OCI-LY1 (cell line): Measurements from ENCODE around the gene PPP2R5C.

Experiments
- H2AFZ ChIP-seq: fragments of 200-600 bp; sonication (generic), shearing (Covaris generic); 2 replicates; pipeline ENCODE4 v1.6.0; 2014; ENCODE audit warnings: antibody characterized with exemption, mild to moderate bottlenecking, low read length
- H3F3A ChIP-seq: fragments of 200-600 bp; sonication (generic), shearing (Covaris generic); 2 replicates; pipeline ENCODE4 v1.6.0; 2014; ENCODE audit warnings: mild to moderate bottlenecking, antibody characterized with exemption, low read length, moderate library complexity; ENCODE audit not compliant: insufficient read depth
- H3K27ac ChIP-seq: fragments of 200-600 bp; sonication (generic); 2 replicates; pipeline ENCODE4 v1.5.1; 2014; ENCODE audit warnings: low read length, mixed run types, mild to moderate bottlenecking, low read depth; ENCODE audit not compliant: poor library complexity, severe bottlenecking
- H3K27me3 ChIP-seq: fragments of 200-600 bp; sonication (generic); 2 replicates; pipeline ENCODE4 v1.6.0; 2014; ENCODE audit warnings: antibody characterized with exemption, mild to moderate bottlenecking, low read length, moderate library complexity; ENCODE audit not compliant: insufficient read depth
- H3K36me3 ChIP-seq: fragments of 200-600 bp; sonication (generic); 2 replicates; pipeline ENCODE4 v1.6.1; 2014; ENCODE audit warnings: mild to moderate bottlenecking, antibody characterized with exemption, low read length, moderate library complexity, mixed read lengths; ENCODE audit not compliant: insufficient read depth
- H3K4me1 ChIP-seq: fragments of 200-600 bp; sonication (generic); 2 replicates; pipeline ENCODE4 v1.5.1; 2014; ENCODE audit warnings: mild to moderate bottlenecking, low read length, moderate library complexity; ENCODE audit not compliant: insufficient read depth, severe bottlenecking
- H3K4me2 ChIP-seq: fragments of 200-600 bp; sonication (generic), shearing (Covaris generic); 2 replicates; pipeline ENCODE4 v1.6.1; 2014; ENCODE audit warnings: low read length
- H3K4me3 ChIP-seq: fragments of 200-600 bp; sonication (generic); 2 replicates; pipeline ENCODE4 v1.5.1; 2014; ENCODE audit warnings: low read length, low read depth, mild to moderate bottlenecking, mixed read lengths; ENCODE audit not compliant: poor library complexity, severe bottlenecking
- H3K79me2 ChIP-seq: fragments of 200-600 bp; shearing (Covaris generic); 2 replicates; pipeline ENCODE4 v1.6.1; 2016; ENCODE audit warnings: mixed run types, low read length, mixed read lengths; ENCODE audit not compliant: insufficient read depth
- H3K9ac ChIP-seq: fragments of 200-600 bp; sonication (generic), shearing (Covaris generic); 2 replicates; pipeline ENCODE4 v1.6.1; 2014; ENCODE audit warnings: mild to moderate bottlenecking, low read length, mixed read lengths
- H3K9me2 ChIP-seq: fragments of 200-600 bp; sonication (generic), shearing (Covaris generic); 2 replicates; pipeline ENCODE4 v1.6.1; 2014; ENCODE audit warnings: low read depth, mild to moderate bottlenecking, low read length, mixed read lengths
- H3K9me3 ChIP-seq: fragments of 200-600 bp; shearing (Covaris generic); 2 replicates; pipeline ENCODE4 v1.6.1; 2014; ENCODE audit warnings: low read length, mixed read lengths
- H4K20me1 ChIP-seq: fragments of 200-600 bp; sonication (generic), shearing (Covaris generic); 2 replicates; pipeline ENCODE4 v1.6.0; 2016; ENCODE audit warnings: mild to moderate bottlenecking, low read length; ENCODE audit not compliant: insufficient read depth
- CTCF ChIP-seq: fragments of 200-600 bp; sonication (generic), shearing (Covaris generic); IDR thresholded peaks from 2 replicates; pipeline ENCODE4 v1.5.1; 2017; ENCODE audit warnings: mild to moderate bottlenecking, antibody characterized with exemption, low read length, moderate library complexity, mixed read lengths
- EZH2 ChIP-seq: fragments of 200-600 bp; sonication (generic), shearing (Covaris generic); IDR thresholded peaks from 2 replicates; pipeline ENCODE4 v1.8.0; 2017; ENCODE audit warnings: borderline replicate concordance, mixed run types, mild to moderate bottlenecking, antibody characterized with exemption, low read length, moderate library complexity, mixed read lengths

PPP2R5C gene

GRCh38 chr14:101775826-101776225, 14.3 kb downstream of the PPP2R5C start:
- Histone ChIP-seq H3K27ac (peak overlapping the region; percentile 100), H3K79me2 (no peaks in the 10 kb centered on the region; the same call in 1 of the 2 replicates), H2AFZ (no peak overlapping the region), H3K4me2 (peak overlapping the region; percentile 66), H3K4me3 (peak overlapping the region; percentile 30), H3K9me3 (peaks cover 10% of the 10 kb centered on the region), H3F3A (peaks cover 31% of the 10 kb centered on the region), H3K4me1 (peaks cover 79% of the 10 kb centered on the region), H3K9ac (peak overlapping the region; percentile 68), H4K20me1 (no peaks in the 10 kb centered on the region), H3K27me3 (no peaks in the 10 kb centered on the region), H3K9me2 (no peaks in the 10 kb centered on the region), H3K36me3 (peaks cover 12% of the 10 kb centered on the region; the same call in 1 of the 2 replicates)
- TF ChIP-seq EZH2 (no peak), CTCF (no peak)

- peaks cover 79% of the 10 kb centered on the region for H3K4me1 ChIP-seq
- peak overlapping the region; percentile 55 for H3K9ac ChIP-seq
- no peaks in the 10 kb centered on the region; the same call in 1 of the 2 replicates for H3K79me2 ChIP-seq
- H4K20me1 ChIP-seq = no peaks in the 10 kb centered on the region
- H3K4me2 ChIP-seq = peak overlapping the region; percentile 56
- H3K36me3 ChIP-seq = peaks cover 12% of the 10 kb centered on the region; the same call in 1 of the 2 replicates
- peaks cover 31% of the 10 kb centered on the region for H3F3A ChIP-seq
- no peaks in the 10 kb centered on the region for H3K27me3 ChIP-seq
- peaks cover 10% of the 10 kb centered on the region for H3K9me3 ChIP-seq
- H3K9me2 ChIP-seq = no peaks in the 10 kb centered on the region
- TF ChIP-seq CTCF = no peak
- TF ChIP-seq EZH2 = no peak
- H3K4me3 ChIP-seq = no peak overlapping the region
- H3K27ac ChIP-seq = peak overlapping the region; percentile 100
- no peak overlapping the region for H2AFZ ChIP-seq
Measured at GRCh38 chr14:101776344-101776743, 14.8 kb downstream of the PPP2R5C start.

GRCh38 chr14:101780390-101780789, 18.9 kb downstream of the PPP2R5C start:
- peak overlapping the region; percentile 93 for H3K27ac ChIP-seq
- H3K36me3 ChIP-seq = peaks cover 23% of the 10 kb centered on the region; the same call in 1 of the 2 replicates
- no peaks in the 10 kb centered on the region for H3K9me2 ChIP-seq
- peaks cover 10% of the 10 kb centered on the region for H3K9me3 ChIP-seq
- no peak overlapping the region for H2AFZ ChIP-seq
- TF ChIP-seq EZH2 (no peak), CTCF (no peak)
- H4K20me1 ChIP-seq = no peaks in the 10 kb centered on the region
- H3F3A ChIP-seq = peaks cover 6% of the 10 kb centered on the region
- H3K27me3 ChIP-seq = no peaks in the 10 kb centered on the region
- H3K4me2 ChIP-seq = peak overlapping the region; percentile 70
- peaks cover 44% of the 10 kb centered on the region for H3K4me1 ChIP-seq
- H3K9ac ChIP-seq = peak overlapping the region; percentile 74
- no peaks in the 10 kb centered on the region; the same call in 1 of the 2 replicates for H3K79me2 ChIP-seq
- peak overlapping the region; percentile 56 for H3K4me3 ChIP-seq
